Stomach smooth muscle (tissue), 2 donors: Measurements from ENCODE around the gene RBP5.

Experiments
- H3K27ac ChIP-seq: one replicate; pipeline ENCODE4 v1.7.0; 2013; ENCODE audit warnings: mild to moderate bottlenecking, low read length, inconsistent platforms
- H3K27me3 ChIP-seq, 2 donors: one replicate each; pipeline ENCODE4 v1.7.0; 2013; ENCODE audit warnings: low read length in 2 of 2; ENCODE audit not compliant: insufficient read depth in 2 of 2, control insufficient read depth in 1 of 2
- H3K36me3 ChIP-seq, 2 donors: one replicate each; pipeline ENCODE4 v1.7.0; 2013; ENCODE audit warnings: low read length in 2 of 2; ENCODE audit not compliant: control insufficient read depth in 2 of 2, insufficient read depth in 2 of 2
- H3K4me1 ChIP-seq: one replicate; pipeline ENCODE4 v1.7.0; 2013; ENCODE audit warnings: low read length; ENCODE audit not compliant: control insufficient read depth, insufficient read depth
- H3K4me3 ChIP-seq, 2 donors: one replicate each; pipeline ENCODE4 v1.7.0; 2013; ENCODE audit warnings: low read length in 2 of 2
- H3K9ac ChIP-seq, 2 donors: one replicate each; pipeline ENCODE4 v1.7.0; 2013; ENCODE audit warnings: low read length in 2 of 2, mild to moderate bottlenecking in 1 of 2
- H3K9me3 ChIP-seq, 2 donors: one replicate each; pipeline ENCODE4 v1.7.0; 2013; ENCODE audit warnings: low read length in 2 of 2; ENCODE audit not compliant: control insufficient read depth in 2 of 2
- donor health status: healthy.
- donor health status: Pancreatic carcinoma.

RBP5 gene

DNA sequence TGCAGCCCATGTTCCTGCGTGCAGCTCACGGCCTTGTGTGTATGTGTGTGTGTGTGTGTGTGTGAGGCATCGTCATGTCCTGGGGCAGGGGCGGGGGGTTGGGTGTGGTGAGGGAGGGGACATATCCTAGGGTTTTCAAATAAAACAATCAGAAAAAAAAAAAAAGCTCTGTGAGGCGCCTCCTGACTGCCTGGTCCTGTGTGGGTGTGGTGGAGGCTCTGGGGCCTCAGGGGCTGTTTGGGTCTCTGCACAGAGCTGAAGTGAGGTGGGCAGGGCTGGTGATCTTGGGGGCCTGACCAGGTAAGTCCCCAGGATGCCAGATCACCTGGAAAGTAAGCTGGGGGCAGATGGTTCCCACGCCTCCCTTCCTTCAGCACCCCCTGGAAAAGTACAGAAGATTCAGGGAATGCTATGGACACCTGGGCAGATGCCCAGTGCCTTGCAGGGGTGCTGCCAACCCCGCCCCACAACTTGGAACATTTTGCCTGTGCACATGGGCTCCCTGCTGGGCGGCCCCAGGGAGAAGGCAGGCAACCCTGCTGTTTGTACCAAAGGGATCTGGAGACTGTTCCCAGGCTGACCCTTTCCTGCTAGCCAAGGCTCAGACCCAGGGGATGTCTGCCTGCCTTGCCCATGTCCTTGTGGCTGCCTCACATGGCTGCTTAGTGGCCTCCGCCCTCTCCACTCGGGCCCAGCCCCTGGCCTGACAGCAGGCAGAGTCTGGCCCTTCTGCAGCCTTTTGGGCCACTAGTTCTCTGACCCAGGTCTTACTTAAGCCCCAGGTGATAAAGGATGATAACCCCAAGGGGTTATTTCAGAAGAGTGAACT lies 30.3 kb upstream of the RBP5 start:
- no peak overlapping the region for H3K27ac ChIP-seq

DNA sequence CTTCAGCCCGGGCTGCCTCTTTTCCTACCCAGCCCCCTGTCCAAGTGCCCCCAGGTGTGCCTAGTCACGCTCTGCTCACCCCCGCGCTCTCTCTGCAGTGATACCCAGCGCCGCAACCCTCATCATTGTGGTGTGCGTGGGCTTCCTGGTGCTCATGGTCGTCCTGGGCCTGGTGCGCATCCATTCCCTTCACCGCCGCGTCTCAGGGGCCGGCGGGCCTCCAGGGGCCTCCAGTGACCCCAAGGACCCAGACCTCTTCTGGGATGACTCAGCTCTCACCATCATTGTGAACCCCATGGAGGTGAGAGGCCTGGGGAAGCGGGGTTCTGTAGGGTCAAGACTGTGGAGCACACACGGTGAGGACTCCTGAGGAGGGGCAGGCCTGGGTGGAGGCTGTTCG lies 28.7 kb upstream of the RBP5 start:
- H3K9ac ChIP-seq = no peak overlapping the region
- peaks cover 0 to 5% of the 10 kb centered on the region in 2 donors for H3K27me3 ChIP-seq
- no peaks in the 10 kb centered on the region for H3K9me3 ChIP-seq
- H3K36me3 ChIP-seq = peaks cover 0 to 12% of the 10 kb centered on the region in 2 donors
- no peak overlapping the region for H3K4me3 ChIP-seq
- no peak overlapping the region for H3K27ac ChIP-seq
- no peaks in the 10 kb centered on the region for H3K4me1 ChIP-seq

More for the DNA sequence above, 30.3 kb upstream of the RBP5 start:
- peaks cover 6 to 10% of the 10 kb centered on the region in 2 donors for H3K27me3 ChIP-seq
- no peaks in the 10 kb centered on the region for H3K9me3 ChIP-seq
- H3K4me1 ChIP-seq = peaks cover 4% of the 10 kb centered on the region
- no peak overlapping the region for H3K9ac ChIP-seq
- peaks cover 0 to 5% of the 10 kb centered on the region in 2 donors for H3K36me3 ChIP-seq
- H3K4me3 ChIP-seq = no peak overlapping the region

DNA sequence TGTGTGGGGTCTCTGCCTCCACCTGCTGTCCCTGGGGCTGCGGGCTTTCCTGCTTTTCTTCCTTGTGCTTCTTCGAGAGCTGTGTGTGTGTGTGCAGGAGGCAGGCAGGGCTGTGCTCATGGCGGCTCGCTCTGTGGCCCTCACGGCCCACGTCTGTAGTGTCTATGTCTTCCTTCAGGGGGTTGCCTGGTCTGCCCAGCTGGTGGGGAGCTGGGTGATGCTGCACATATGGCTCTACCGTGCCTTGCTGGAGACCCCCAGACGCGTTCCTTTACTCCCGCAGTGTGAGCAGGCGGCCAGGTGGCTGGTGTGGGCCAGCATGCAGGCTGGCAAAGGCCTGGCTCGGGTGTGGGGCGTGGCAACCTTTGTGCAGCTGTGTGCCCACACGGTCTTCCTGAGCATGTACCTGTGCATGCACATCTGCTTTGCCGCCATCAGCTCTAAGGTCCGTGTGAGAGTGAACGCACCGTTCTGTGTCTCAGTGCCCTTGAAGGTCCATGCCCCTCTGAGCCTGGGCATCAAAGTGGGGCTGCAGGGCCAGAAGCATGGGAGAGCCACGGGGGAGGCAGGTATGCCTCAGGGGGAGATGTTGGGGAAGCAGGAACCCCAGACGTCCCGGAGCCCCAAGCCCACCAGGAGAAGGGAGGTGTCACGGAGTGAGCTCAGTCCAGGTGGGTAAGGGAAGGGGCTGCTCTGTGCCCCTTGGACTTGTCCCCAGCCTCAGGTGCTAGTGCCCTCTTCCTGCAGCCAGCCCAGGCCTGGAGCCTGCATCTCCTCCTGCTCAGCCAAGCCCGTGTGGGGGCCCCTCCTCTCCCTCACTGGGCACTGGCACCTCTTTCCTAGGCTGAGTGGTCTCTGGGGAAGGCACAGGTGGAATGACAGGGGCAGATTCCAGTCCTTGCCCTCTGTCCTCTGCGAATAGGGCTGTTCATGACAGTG lies 27.8 kb upstream of the RBP5 start:
- no peak overlapping the region for H3K9ac ChIP-seq
- no peak overlapping the region for H3K4me3 ChIP-seq
- H3K27me3 ChIP-seq = no peaks in the 10 kb centered on the region
- H3K36me3 ChIP-seq = peaks cover 0 to 12% of the 10 kb centered on the region in 2 donors
- no peaks in the 10 kb centered on the region for H3K4me1 ChIP-seq
- H3K9me3 ChIP-seq = no peaks in the 10 kb centered on the region
- no peak overlapping the region for H3K27ac ChIP-seq

DNA sequence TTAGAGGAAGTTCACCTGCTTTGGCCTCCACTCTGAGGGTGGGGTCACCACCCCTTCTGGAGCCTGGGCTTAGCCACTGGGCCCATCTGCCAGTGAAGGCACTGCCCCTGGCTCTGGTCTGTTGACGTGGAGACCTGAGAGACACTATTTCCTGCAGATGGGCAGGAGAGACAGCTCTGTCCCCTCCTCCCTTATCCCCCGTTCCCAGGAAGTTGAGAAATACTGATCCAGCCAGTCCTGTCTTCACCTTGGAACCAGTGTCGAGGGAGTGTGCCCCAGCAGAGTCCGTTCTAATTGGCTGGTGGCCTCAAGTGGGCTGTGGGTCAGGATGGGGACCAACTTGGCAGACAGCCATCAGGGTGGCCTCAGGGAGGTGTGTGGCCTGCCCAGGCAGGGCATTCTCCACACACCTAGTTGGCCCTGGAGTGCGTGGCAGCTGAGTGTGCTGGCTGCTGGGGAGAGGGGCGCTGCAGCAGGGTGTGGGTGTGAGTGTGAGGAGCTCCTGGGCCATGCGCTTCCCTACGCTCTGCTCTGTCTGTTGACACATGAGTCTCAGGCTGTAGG lies 26.9 kb upstream of the RBP5 start:
- H3K4me1 ChIP-seq = no peaks in the 10 kb centered on the region
- peaks cover 4 to 18% of the 10 kb centered on the region in 2 donors for H3K36me3 ChIP-seq
- no peak overlapping the region for H3K9ac ChIP-seq
- no peak overlapping the region for H3K27ac ChIP-seq
- H3K4me3 ChIP-seq = no peak overlapping the region
- no peaks in the 10 kb centered on the region for H3K9me3 ChIP-seq
- no peaks in the 10 kb centered on the region for H3K27me3 ChIP-seq

DNA sequence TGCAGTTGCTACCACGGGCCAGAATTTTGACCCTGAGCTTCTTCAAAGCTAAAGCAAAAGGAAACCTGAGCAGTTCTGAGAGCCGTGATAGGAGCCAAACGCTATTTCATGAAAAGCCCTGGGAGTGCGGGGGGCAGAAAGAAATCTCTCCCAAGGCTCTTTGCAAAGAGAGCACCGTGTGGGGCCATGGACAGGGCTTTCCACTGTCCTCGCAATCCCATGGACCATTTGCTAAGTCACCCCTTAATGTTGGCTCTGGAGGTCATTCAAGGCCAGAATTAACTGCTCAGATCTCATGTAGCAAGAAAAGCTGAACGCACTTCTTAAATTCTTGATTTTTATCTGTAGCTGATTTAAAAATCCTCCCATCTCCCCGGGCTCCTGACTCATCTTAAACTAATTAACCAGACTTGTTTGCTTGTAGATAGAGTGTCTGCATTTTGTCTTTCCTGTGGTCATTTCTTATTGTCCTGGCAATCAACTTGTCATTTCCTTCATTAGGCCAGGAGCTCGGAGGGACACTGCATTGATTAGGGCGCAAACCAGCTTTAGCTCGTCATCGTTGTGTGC lies 26.3 kb upstream of the RBP5 start:
- Histone ChIP-seq H3K4me1 (no peaks in the 10 kb centered on the region), H3K9ac (no peak overlapping the region), H3K27me3 (no peaks in the 10 kb centered on the region), H3K27ac (no peak overlapping the region), H3K9me3 (no peaks in the 10 kb centered on the region), H3K4me3 (no peak overlapping the region), H3K36me3 (peaks cover 9 to 20% of the 10 kb centered on the region in 2 donors)

DNA sequence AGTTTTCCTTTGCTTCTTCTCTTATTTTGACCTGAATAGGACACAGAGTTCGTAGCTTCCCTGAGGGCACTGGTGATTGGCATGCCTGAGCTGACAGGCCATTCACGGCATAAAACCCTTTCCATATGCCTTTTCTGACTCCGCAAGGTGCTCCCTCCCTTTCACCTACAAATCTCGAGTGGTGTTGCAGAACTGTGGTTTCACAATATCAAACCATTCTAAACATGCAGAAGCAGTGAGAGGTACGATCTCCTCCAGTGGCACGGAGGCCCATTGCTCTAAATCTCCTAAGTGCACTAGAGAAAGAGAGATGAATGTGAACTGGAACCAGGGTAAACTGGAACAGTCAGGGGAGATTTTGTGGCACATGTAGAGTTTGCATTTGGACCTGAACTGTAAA lies 25.4 kb upstream of the RBP5 start:
- H3K4me1 ChIP-seq = no peaks in the 10 kb centered on the region
- no peak overlapping the region for H3K27ac ChIP-seq
- no peaks in the 10 kb centered on the region for H3K9me3 ChIP-seq
- H3K4me3 ChIP-seq = no peak overlapping the region
- no peaks in the 10 kb centered on the region for H3K27me3 ChIP-seq
- peaks cover 17 to 22% of the 10 kb centered on the region in 2 donors for H3K36me3 ChIP-seq
- H3K9ac ChIP-seq = no peak overlapping the region

DNA sequence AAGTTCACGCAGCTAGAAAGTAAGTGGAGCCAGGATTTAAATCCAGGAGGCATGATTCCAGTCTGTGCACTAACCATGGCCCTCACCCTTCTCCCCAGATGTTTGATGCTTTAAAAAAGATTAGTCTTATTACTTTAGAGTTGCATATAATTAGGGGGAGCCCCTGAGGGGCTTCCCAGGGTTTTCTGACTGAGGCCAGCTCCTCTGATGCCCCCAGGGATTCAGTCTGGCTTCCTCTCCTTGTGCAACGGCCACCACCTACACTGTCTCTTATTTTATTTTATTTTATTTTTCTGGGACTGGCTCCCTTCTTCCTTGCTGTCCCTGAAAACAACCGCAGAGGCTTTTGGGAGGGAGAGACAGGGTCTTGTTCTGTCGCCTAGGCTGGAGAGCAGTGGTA lies 24.1 kb upstream of the RBP5 start:
- peaks cover 19 to 26% of the 10 kb centered on the region in 2 donors for H3K36me3 ChIP-seq
- H3K27ac ChIP-seq = no peak overlapping the region

DNA sequence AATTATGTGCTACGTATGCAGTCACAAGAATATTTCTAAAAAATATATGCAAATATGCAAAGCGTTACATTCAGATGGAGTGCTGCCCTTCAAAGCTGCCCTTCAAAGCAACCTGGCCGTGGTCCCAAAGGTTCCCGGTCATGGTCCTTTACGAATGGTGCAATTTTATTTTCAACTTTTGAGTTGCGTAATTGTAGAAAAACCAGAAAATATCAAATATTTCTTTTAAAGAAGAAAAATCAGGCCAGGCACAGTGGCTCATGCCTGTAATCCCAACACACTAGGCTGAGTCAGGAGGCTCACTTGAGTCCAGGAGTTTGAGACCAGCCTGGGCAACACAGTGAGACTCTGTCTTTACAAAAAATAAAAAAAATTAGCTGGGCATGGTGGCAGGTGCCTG lies 22.8 kb upstream of the RBP5 start:
- no peak overlapping the region for H3K27ac ChIP-seq
- H3K27me3 ChIP-seq = no peaks in the 10 kb centered on the region
- H3K9ac ChIP-seq = no peak overlapping the region
- no peaks in the 10 kb centered on the region for H3K9me3 ChIP-seq
- H3K4me1 ChIP-seq = no peaks in the 10 kb centered on the region
- no peak overlapping the region for H3K4me3 ChIP-seq
- peaks cover 19 to 23% of the 10 kb centered on the region in 2 donors for H3K36me3 ChIP-seq

More for the DNA sequence above, 24.1 kb upstream of the RBP5 start:
- Histone ChIP-seq H3K27me3 (no peaks in the 10 kb centered on the region), H3K9ac (no peak overlapping the region), H3K9me3 (no peaks in the 10 kb centered on the region), H3K4me3 (no peak overlapping the region), H3K4me1 (no peaks in the 10 kb centered on the region)

DNA sequence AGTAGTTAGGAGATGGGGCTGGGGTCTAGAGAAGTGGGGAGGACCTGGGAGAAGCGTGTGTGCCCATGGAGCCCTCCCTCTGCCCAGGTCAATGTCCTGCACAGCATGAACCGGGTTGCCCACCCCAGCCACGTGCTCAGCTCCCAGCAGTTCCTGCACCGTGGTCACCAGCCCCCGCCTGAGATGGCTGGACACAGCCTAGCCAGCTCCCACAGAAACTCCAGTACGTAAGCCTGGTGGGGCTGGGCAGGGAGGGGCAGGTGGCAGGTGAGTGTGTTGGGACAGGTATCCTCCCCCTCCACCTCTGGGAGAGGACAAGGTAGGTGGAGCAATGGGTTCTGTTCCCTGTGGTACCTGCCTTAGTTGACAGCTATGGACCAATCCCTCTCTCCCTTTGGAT lies 22.2 kb upstream of the RBP5 start:
- Histone ChIP-seq H3K27me3 (no peaks in the 10 kb centered on the region), H3K36me3 (peaks cover 19 to 25% of the 10 kb centered on the region in 2 donors), H3K9ac (no peak overlapping the region), H3K9me3 (no peaks in the 10 kb centered on the region), H3K4me3 (no peak overlapping the region), H3K4me1 (no peaks in the 10 kb centered on the region), H3K27ac (no peak overlapping the region)

DNA sequence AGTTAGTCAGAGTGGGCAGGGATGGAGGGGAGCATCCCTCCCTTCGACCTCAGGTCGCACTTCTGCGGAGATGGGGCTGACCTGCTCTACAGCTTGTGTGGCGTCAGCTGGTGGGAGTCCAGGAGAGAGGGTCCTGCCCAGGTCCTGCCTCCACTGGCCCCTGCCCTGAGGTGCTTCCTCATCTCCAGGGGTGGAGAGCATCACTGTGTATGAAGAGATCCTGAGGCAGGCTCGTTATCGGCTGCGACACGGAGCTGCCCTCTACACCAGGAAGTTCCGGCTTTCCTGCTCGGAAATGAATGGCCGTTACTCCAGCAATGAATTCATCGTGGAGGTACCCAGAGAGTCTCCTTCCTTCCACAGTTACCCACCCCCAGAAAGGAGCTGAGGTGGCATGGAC lies 21.7 kb upstream of the RBP5 start:
- H3K4me3 ChIP-seq = no peak overlapping the region
- peaks cover 19 to 25% of the 10 kb centered on the region in 2 donors for H3K36me3 ChIP-seq
- no peak overlapping the region for H3K9ac ChIP-seq
- H3K27ac ChIP-seq = no peak overlapping the region
- H3K4me1 ChIP-seq = no peaks in the 10 kb centered on the region
- H3K9me3 ChIP-seq = no peaks in the 10 kb centered on the region
- no peaks in the 10 kb centered on the region for H3K27me3 ChIP-seq
